Measurements from ENCODE around the gene REEP2. TPM values are rescaled to one million over a fixed set of nuclear protein-coding genes. Genes with fewer than 3 reads are reported as not detected.

Gene REEP2
- total RNA-seq, 1 donor: 2.2 TPM

- TF ChIP-seq, protein P1, sequence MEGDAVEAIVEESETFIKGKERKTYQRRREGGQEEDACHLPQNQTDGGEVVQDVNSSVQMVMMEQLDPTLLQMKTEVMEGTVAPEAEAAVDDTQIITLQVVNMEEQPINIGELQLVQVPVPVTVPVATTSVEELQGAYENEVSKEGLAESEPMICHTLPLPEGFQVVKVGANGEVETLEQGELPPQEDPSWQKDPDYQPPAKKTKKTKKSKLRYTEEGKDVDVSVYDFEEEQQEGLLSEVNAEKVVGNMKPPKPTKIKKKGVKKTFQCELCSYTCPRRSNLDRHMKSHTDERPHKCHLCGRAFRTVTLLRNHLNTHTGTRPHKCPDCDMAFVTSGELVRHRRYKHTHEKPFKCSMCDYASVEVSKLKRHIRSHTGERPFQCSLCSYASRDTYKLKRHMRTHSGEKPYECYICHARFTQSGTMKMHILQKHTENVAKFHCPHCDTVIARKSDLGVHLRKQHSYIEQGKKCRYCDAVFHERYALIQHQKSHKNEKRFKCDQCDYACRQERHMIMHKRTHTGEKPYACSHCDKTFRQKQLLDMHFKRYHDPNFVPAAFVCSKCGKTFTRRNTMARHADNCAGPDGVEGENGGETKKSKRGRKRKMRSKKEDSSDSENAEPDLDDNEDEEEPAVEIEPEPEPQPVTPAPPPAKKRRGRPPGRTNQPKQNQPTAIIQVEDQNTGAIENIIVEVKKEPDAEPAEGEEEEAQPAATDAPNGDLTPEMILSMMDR (IDR thresholded peaks at IDR 0.05; ENCODE audit: extremely low read depth, low read depth, low read length): no peak
- no peak for DNase-seq (ENCODE audit: insufficient read length, low spot score, missing footprints)
- Histone ChIP-seq H3K27ac (ENCODE audit: low read depth, low read length) (no peak overlapping the region), H3K4me3 (ENCODE audit: insufficient read depth, low read length) (no peak overlapping the region), H3K9me3 (ENCODE audit: low read depth, low read length) (no peaks in the 10 kb centered on the region), H3K4me2 (ENCODE audit: insufficient read depth, low read length) (no peak overlapping the region), H3K27me3 (ENCODE audit: insufficient read depth, low read length) (no peaks in the 10 kb centered on the region), H3K79me2 (ENCODE audit: insufficient read depth, low read length) (no peaks in the 10 kb centered on the region), H3K36me3 (ENCODE audit: insufficient read depth, low read length) (no peaks in the 10 kb centered on the region), H2AFZ (ENCODE audit: low read length) (peak overlapping the region; percentile 35), H4K20me1 (ENCODE audit: insufficient read depth, low read length) (no peaks in the 10 kb centered on the region), H3K4me1 (ENCODE audit: insufficient read depth, low read length) (peaks cover 15% of the 10 kb centered on the region)
Observed at GRCh38 chr5:138458384-138458783, 19.5 kb downstream of the REEP2 start.

GRCh38 chr5:138458856-138459255 lies 20.0 kb downstream of the REEP2 start:
- H2AFZ ChIP-seq (ENCODE audit: low read length): no peak overlapping the region
- no peak for DNase-seq (ENCODE audit: insufficient read length, low spot score, missing footprints)
- no peaks in the 10 kb centered on the region for H3K9me3 ChIP-seq (ENCODE audit: low read depth, low read length)
- H3K4me3 ChIP-seq (ENCODE audit: insufficient read depth, low read length): no peak overlapping the region
- H3K36me3 ChIP-seq (ENCODE audit: insufficient read depth, low read length): no peaks in the 10 kb centered on the region
- H4K20me1 ChIP-seq (ENCODE audit: insufficient read depth, low read length): no peaks in the 10 kb centered on the region
- TF ChIP-seq, protein P1 (IDR thresholded peaks at IDR 0.05; ENCODE audit: extremely low read depth, low read depth, low read length): no peak
- H3K79me2 ChIP-seq (ENCODE audit: insufficient read depth, low read length): no peaks in the 10 kb centered on the region
- peaks cover 18% of the 10 kb centered on the region for H3K4me1 ChIP-seq (ENCODE audit: insufficient read depth, low read length)
- no peaks in the 10 kb centered on the region for H3K27me3 ChIP-seq (ENCODE audit: insufficient read depth, low read length)
- no peak overlapping the region for H3K4me2 ChIP-seq (ENCODE audit: insufficient read depth, low read length)
- no peak overlapping the region for H3K27ac ChIP-seq (ENCODE audit: low read depth, low read length)

DNA sequence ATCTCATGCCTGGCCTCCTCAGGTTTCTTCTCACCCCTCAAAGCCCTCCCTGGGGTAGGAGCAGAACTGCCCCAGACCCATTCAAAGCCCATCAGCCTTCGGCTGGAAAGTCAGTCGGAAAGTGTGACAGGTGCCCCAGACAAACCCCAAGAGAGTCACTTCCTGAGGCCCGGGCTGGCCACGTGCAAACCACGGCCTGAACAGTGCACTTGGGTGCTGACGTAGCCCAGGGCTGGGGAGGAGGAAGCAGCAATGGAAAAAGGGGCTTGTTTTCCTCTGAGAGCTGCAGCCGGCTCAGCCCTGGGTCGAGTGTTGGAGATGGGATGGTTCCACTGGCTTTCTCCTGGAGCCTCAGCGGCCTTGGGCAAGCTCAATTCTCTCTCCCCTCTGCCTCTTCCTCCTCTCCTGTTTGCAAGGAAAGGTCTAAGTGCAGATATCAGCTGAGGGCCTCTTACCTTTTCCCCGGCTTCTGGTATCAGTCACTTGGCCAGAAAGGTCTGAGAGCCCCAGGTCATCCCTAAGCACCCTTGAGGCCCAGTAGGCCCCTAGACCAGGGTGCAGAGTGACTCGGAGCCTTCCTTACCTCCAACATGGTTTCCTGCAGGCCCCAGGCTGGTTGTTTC lies 20.6 kb downstream of the REEP2 start:
- Histone ChIP-seq H3K4me1 (ENCODE audit: insufficient read depth, low read length) (peaks cover 18% of the 10 kb centered on the region), H3K9me3 (ENCODE audit: low read depth, low read length) (no peaks in the 10 kb centered on the region), H3K27ac (ENCODE audit: low read depth, low read length) (no peak overlapping the region), H3K4me2 (ENCODE audit: insufficient read depth, low read length) (no peak overlapping the region), H4K20me1 (ENCODE audit: insufficient read depth, low read length) (peaks cover 2% of the 10 kb centered on the region), H3K79me2 (ENCODE audit: insufficient read depth, low read length) (no peaks in the 10 kb centered on the region), H3K36me3 (ENCODE audit: insufficient read depth, low read length) (no peaks in the 10 kb centered on the region), H2AFZ (ENCODE audit: low read length) (no peak overlapping the region), H3K4me3 (ENCODE audit: insufficient read depth, low read length) (no peak overlapping the region), H3K27me3 (ENCODE audit: insufficient read depth, low read length) (no peaks in the 10 kb centered on the region)
- DNase-seq (ENCODE audit: insufficient read length, low spot score, missing footprints): no peak
- TF ChIP-seq, protein P1 (IDR thresholded peaks at IDR 0.05; ENCODE audit: extremely low read depth, low read depth, low read length): no peak

GRCh38 chr5:138460032-138460693 lies 21.3 kb downstream of the REEP2 start:
- TF ChIP-seq, protein P1 (IDR thresholded peaks at IDR 0.05; ENCODE audit: extremely low read depth, low read depth, low read length): no peak
- no peaks in the 10 kb centered on the region for H3K36me3 ChIP-seq (ENCODE audit: insufficient read depth, low read length)
- H3K27me3 ChIP-seq (ENCODE audit: insufficient read depth, low read length): no peaks in the 10 kb centered on the region
- peaks cover 18% of the 10 kb centered on the region for H3K4me1 ChIP-seq (ENCODE audit: insufficient read depth, low read length)
- H3K27ac ChIP-seq (ENCODE audit: low read depth, low read length): no peak overlapping the region
- H4K20me1 ChIP-seq (ENCODE audit: insufficient read depth, low read length): peaks cover 2% of the 10 kb centered on the region
- no peak overlapping the region for H3K4me3 ChIP-seq (ENCODE audit: insufficient read depth, low read length)
- H2AFZ ChIP-seq (ENCODE audit: low read length): no peak overlapping the region
- H3K9me3 ChIP-seq (ENCODE audit: low read depth, low read length): no peaks in the 10 kb centered on the region
- no peak overlapping the region for H3K4me2 ChIP-seq (ENCODE audit: insufficient read depth, low read length)
- no peak for DNase-seq (ENCODE audit: insufficient read length, low spot score, missing footprints)
- no peaks in the 10 kb centered on the region for H3K79me2 ChIP-seq (ENCODE audit: insufficient read depth, low read length)

Data from osteoblast (primary cell).